Gastroesophageal sphincter (tissue), 2 donors: ENCODE measurements around the gene CPED1.

Experiments
- EP300 ChIP-seq: sonication (generic); formaldehyde crosslinking; IDR thresholded peaks from one replicate; pipeline ENCODE4 v1.6.1; 2017; ENCODE audit warnings: antibody characterized with exemption, mild to moderate bottlenecking
- POLR2A ChIP-seq, 2 donors: fragments of 450-650 bp; IDR thresholded peaks; one replicate each; pipeline ENCODE4 v1.6.1; 2017; ENCODE audit warnings: antibody characterized with exemption in 2 of 2, mild to moderate bottlenecking in 2 of 2, moderate library complexity in 1 of 2

DNA sequence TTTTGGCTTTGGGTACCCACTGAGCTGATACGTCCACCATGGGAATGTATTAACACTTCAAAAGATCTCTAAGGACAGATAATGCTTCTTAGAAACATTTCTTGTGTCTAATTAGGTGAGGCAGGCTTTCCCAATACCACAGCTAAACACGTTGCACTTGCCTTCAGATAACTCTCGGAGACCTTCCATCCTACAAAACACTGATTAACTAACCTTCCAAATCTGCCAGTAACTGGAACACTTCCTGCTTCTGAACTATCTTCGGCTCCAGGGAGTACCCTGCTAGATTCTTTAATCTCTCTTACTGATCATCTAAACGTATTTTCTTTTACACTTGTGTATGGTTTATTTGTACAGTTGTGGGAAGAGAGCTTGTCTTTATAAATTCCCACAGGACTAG lies 339.2 kb downstream of the CPED1 start:
- TF ChIP-seq EP300 (no peak), POLR2A (IDR thresholded peaks at IDR 0.05) (no peak)
